Tibial nerve (tissue), 4 donors: ENCODE results near the gene TRIM58. TPM values are rescaled to one million over a fixed set of nuclear protein-coding genes. Genes with fewer than 3 reads are reported as not detected.

ENCODE experiments used
- DNase-seq, 2 donors: peaks; one replicate each; pipeline ENCODE4 v3.0.0-alpha.2; 2019; ENCODE audit warnings: low spot score in 2 of 2
- H3K27ac ChIP-seq, 4 donors: fragments of 200-600 bp; sonication (generic) in 3 of 4; one replicate each; pipeline ENCODE4 v1.5.1; 2017 to 2019; ENCODE audit warnings: mild to moderate bottlenecking in 1 of 4
- H3K27me3 ChIP-seq, 2 donors: fragments of 200-600 bp; sonication (generic) in 1 of 2; one replicate each; pipeline versions ENCODE4 v1.5.1 to v1.6.0; 2017 to 2019
- H3K36me3 ChIP-seq, 3 donors: fragments of 200-600 bp; sonication (generic); one replicate each; pipeline ENCODE4 v1.5.1; 2018 to 2019
- H3K4me1 ChIP-seq, 4 donors: fragments of 200-600 bp; sonication (generic) in 3 of 4; one replicate each; pipeline ENCODE4 v1.5.1; 2017 to 2019
- H3K4me3 ChIP-seq, 4 donors: fragments of 200-600 bp; sonication (generic) in 3 of 4; one replicate each; pipeline ENCODE4 v1.5.1; 2017 to 2019; ENCODE audit warnings: mild to moderate bottlenecking in 1 of 4, moderate library complexity in 1 of 4
- H3K9me3 ChIP-seq, 4 donors: fragments of 200-600 bp; sonication (generic) in 3 of 4; one replicate each; pipeline ENCODE4 v1.5.1; 2017 to 2019
- EP300 ChIP-seq, 2 donors: sonication (generic); formaldehyde crosslinking; IDR thresholded peaks; one replicate each; pipeline ENCODE4 v1.6.1; 2017; ENCODE audit warnings: antibody characterized with exemption in 2 of 2, mild to moderate bottlenecking in 1 of 2
- POLR2A ChIP-seq, 2 donors: fragments of 450-650 bp; IDR thresholded peaks; one replicate each; pipeline ENCODE4 v1.6.1; 2017; ENCODE audit warnings: antibody characterized with exemption in 2 of 2, mild to moderate bottlenecking in 2 of 2, moderate library complexity in 2 of 2
- WGBS, 2 donors: methylation state at CpG; one replicate each; pipeline ENCODE4 v1.1.5; 2018; 5-methylcytosine and 5-hydroxymethylcytosine counted together
- total RNA-seq, 4 donors: library from RNA; depleted of rRNA; stranded (reverse); fragments of >200 nt; gene quantifications; one replicate each; pipeline ENCODE4 v1.1.0, GENCODE V29; 2016
- TF ChIP-seq, protein P1 (sequence below), 5 experiments: fragments of 200-600 bp in 3 of 5; fragments of 450-650 bp in 2 of 5; sonication (generic) in 3 of 5; IDR thresholded peaks; one replicate each; pipeline ENCODE4 v1.5.1; 2016 to 2019; ENCODE audit warnings: antibody characterized with exemption in 5 of 5, mild to moderate bottlenecking in 3 of 5, moderate library complexity in 2 of 5

Gene TRIM58
- 10 to 100 TPM in 1 of 4 donors, 1 to 10 TPM in 3; 3.9 to 17.4 (median 6.9) TPM for total RNA-seq

GRCh38 chr1:247857069-247857984, at the start of gene TRIM58:
TSS of gene TRIM58 (plus strand) at chr1:247857187. CDS start at chr1:247857247, 60 bp downstream.
- peaks cover 0 to 10% (median 0%) of the 10 kb centered on the region in 4 donors for H3K4me1 ChIP-seq
- H3K27ac ChIP-seq: peak within 1 kb of the TSS in 3 of 4 donors; percentile 32 to 72 (median 70)
- peaks cover 0 to 5% (median 0%) of the 10 kb centered on the region in 4 donors for H3K9me3 ChIP-seq
- WGBS, 2 donors: 3 to 6% methylated on average over 39 to 81 of the region's 109 CpGs
- no peaks in the 10 kb centered on the region for H3K27me3 ChIP-seq
- no peak for TF ChIP-seq POLR2A (IDR thresholded peaks at IDR 0.05)
- TF ChIP-seq, protein P1, sequence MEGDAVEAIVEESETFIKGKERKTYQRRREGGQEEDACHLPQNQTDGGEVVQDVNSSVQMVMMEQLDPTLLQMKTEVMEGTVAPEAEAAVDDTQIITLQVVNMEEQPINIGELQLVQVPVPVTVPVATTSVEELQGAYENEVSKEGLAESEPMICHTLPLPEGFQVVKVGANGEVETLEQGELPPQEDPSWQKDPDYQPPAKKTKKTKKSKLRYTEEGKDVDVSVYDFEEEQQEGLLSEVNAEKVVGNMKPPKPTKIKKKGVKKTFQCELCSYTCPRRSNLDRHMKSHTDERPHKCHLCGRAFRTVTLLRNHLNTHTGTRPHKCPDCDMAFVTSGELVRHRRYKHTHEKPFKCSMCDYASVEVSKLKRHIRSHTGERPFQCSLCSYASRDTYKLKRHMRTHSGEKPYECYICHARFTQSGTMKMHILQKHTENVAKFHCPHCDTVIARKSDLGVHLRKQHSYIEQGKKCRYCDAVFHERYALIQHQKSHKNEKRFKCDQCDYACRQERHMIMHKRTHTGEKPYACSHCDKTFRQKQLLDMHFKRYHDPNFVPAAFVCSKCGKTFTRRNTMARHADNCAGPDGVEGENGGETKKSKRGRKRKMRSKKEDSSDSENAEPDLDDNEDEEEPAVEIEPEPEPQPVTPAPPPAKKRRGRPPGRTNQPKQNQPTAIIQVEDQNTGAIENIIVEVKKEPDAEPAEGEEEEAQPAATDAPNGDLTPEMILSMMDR (IDR thresholded peaks at IDR 0.05): peak in 4 of 5 experiments; percentile 19 to 66 (median 37)
- no peaks in the 10 kb centered on the region for H3K36me3 ChIP-seq
- DNase-seq: no peak
- peak within 1 kb of the TSS; percentile 28 to 53 (median 46) for H3K4me3 ChIP-seq

GRCh38 chr1:247812637-247813036, 44.4 kb upstream of the TRIM58 start:
- no peak for TF ChIP-seq POLR2A (IDR thresholded peaks at IDR 0.05)
- TF ChIP-seq, protein P1 (IDR thresholded peaks at IDR 0.05): no peak
- TF ChIP-seq EP300 (IDR thresholded peaks at IDR 0.05): no peak
- no peaks in the 10 kb centered on the region for H3K27me3 ChIP-seq
- H3K36me3 ChIP-seq: no peaks in the 10 kb centered on the region
- no peak overlapping the region for H3K27ac ChIP-seq
- no peak for DNase-seq
- peaks cover 0 to 3% (median 0%) of the 10 kb centered on the region in 4 donors for H3K9me3 ChIP-seq
- H3K4me3 ChIP-seq: no peak overlapping the region
- no peaks in the 10 kb centered on the region for H3K4me1 ChIP-seq
- WGBS, 2 donors: 62 to 63% methylated on average over 2 of the region's 2 CpGs

GRCh38 chr1:247822060-247822459, 34.9 kb upstream of the TRIM58 start:
- no peak for DNase-seq
- H3K27me3 ChIP-seq: no peaks in the 10 kb centered on the region
- H3K9me3 ChIP-seq: no peaks in the 10 kb centered on the region
- WGBS, 2 donors: 70 to 78% methylated on average over 2 of the region's 2 CpGs
- no peaks in the 10 kb centered on the region for H3K36me3 ChIP-seq
- TF ChIP-seq, protein P1 (IDR thresholded peaks at IDR 0.05): no peak
- TF ChIP-seq POLR2A (IDR thresholded peaks at IDR 0.05) (no peak), EP300 (IDR thresholded peaks at IDR 0.05) (no peak)
- H3K27ac ChIP-seq: no peak overlapping the region
- H3K4me1 ChIP-seq: no peaks in the 10 kb centered on the region
- no peak overlapping the region for H3K4me3 ChIP-seq

- Histone ChIP-seq H3K27me3 (no peaks in the 10 kb centered on the region), H3K36me3 (no peaks in the 10 kb centered on the region), H3K27ac (no peak within 1 kb of the TSS), H3K9me3 (no peaks in the 10 kb centered on the region), H3K4me3 (no peak within 1 kb of the TSS), H3K4me1 (no peaks in the 10 kb centered on the region)
- WGBS, 2 donors: 68 to 73% methylated on average over 6 of the region's 6 CpGs
- no peak for DNase-seq
- TF ChIP-seq, protein P1 (IDR thresholded peaks at IDR 0.05): no peak
- TF ChIP-seq EP300 (IDR thresholded peaks at IDR 0.05) (no peak), POLR2A (IDR thresholded peaks at IDR 0.05) (no peak)
These were observed 33.0 kb upstream of the TRIM58 start, which contains the start of gene OR14A16 for GRCh38 chr1:247824023-247824422. TSS of gene OR14A16 (minus strand) at chr1:247824119. CDS start at chr1:247815729, 8,390 bp downstream.

GRCh38 chr1:247825362-247825761, 31.6 kb upstream of the TRIM58 start:
- no peak overlapping the region for H3K27ac ChIP-seq
- DNase-seq: no peak
- no peaks in the 10 kb centered on the region for H3K36me3 ChIP-seq
- no peaks in the 10 kb centered on the region for H3K27me3 ChIP-seq
- TF ChIP-seq POLR2A (IDR thresholded peaks at IDR 0.05) (no peak), EP300 (IDR thresholded peaks at IDR 0.05) (no peak)
- TF ChIP-seq, protein P1 (IDR thresholded peaks at IDR 0.05): no peak
- no peaks in the 10 kb centered on the region for H3K9me3 ChIP-seq
- H3K4me3 ChIP-seq: no peak overlapping the region
- H3K4me1 ChIP-seq: no peaks in the 10 kb centered on the region
- 80 to 88% methylated on average over 13 of the region's 13 CpGs for WGBS, 2 donors
